ENCODE data around the gene TOMM20. TPM values are rescaled to one million over a fixed set of nuclear protein-coding genes. Genes with fewer than 3 reads are reported as not detected.

The TOMM20 gene
- total and polyA plus RNA-seq, 7 donors = 44.7 to 90.9 (median 71.5) TPM

GRCh38 chr1:235127732-235128455 is 743 bp downstream of the TOMM20 start:
- peak in 1 of 4 donors; percentile 18 for ATAC-seq
- H3K4me3 ChIP-seq = peak overlapping the region; percentile 99
- TF ChIP-seq CTCF (IDR thresholded peaks at IDR 0.05) = no peak
- peaks cover 0 to 40% of the 10 kb centered on the region in 2 donors for H3K36me3 ChIP-seq (ENCODE audit: insufficient read depth in 1 of 2, low read depth in 1 of 2)
- H3K4me1 ChIP-seq = peaks cover 13% of the 10 kb centered on the region
- no peak for DNase-seq
- no peaks in the 10 kb centered on the region for H3K27me3 ChIP-seq (ENCODE audit: insufficient read depth in 3 of 3, low read length in 2 of 3)
- H3K27ac ChIP-seq = peak overlapping the region; percentile 91
- intact Hi-C loops (cut with DNase I) = loop anchor here in 1 of 2 donors (5.0 kb wide), 1 partner anchor 34 kb away; the partner anchor contains the start of gene RBM34
- 2% methylated on average over 35 of the region's 35 CpGs for WGBS, 3 donors
- H3K9me3 ChIP-seq = no peaks in the 10 kb centered on the region

GRCh38 chr1:235127203-235127602 is 1.4 kb downstream of the TOMM20 start:
- Histone ChIP-seq H3K27me3 (ENCODE audit: insufficient read depth in 3 of 3, low read length in 2 of 3) (no peaks in the 10 kb centered on the region), H3K4me3 (peak overlapping the region; percentile 99), H3K9me3 (no peaks in the 10 kb centered on the region), H3K27ac (peak overlapping the region; percentile 91), H3K4me1 (peaks cover 19% of the 10 kb centered on the region), H3K36me3 (ENCODE audit: insufficient read depth in 1 of 2, low read depth in 1 of 2) (peaks cover 0 to 34% of the 10 kb centered on the region in 2 donors)
- DNase-seq (no peak), ATAC-seq (no peak)
- 22 to 35% (median 28%) methylated on average over 4 of the region's 4 CpGs for WGBS, 3 donors
- no peak for TF ChIP-seq CTCF (IDR thresholded peaks at IDR 0.05)
- intact Hi-C loops (cut with DNase I) = loop anchor here in 1 of 2 donors (5.0 kb wide), 1 partner anchor 35 kb away; the partner anchor contains the start of gene RBM34

- no peak for ATAC-seq
- H3K36me3 ChIP-seq (ENCODE audit: insufficient read depth in 1 of 2, low read depth in 1 of 2) = peaks cover 5 to 50% of the 10 kb centered on the region in 2 donors
- H3K4me3 ChIP-seq = no peak overlapping the region
- intact Hi-C loops (cut with DNase I) = loop anchor here in 1 of 2 donors (5.0 kb wide), 1 partner anchor 38 kb away; the partner anchor contains the start of gene RBM34
- 67 to 76% (median 68%) methylated on average over 1 of the region's 1 CpG for WGBS, 3 donors
- no peak for TF ChIP-seq CTCF (IDR thresholded peaks at IDR 0.05)
- no peaks in the 10 kb centered on the region for H3K9me3 ChIP-seq
- no peak overlapping the region for H3K27ac ChIP-seq
- DNase-seq = no peak
- no peaks in the 10 kb centered on the region for H3K27me3 ChIP-seq (ENCODE audit: insufficient read depth in 3 of 3, low read length in 2 of 3)
- peaks cover 19% of the 10 kb centered on the region for H3K4me1 ChIP-seq
Observed at GRCh38 chr1:235124665-235125064, 4.0 kb downstream of the TOMM20 start.

- Histone ChIP-seq H3K27me3 (ENCODE audit: insufficient read depth in 3 of 3, low read length in 2 of 3) (no peaks in the 10 kb centered on the region), H3K4me1 (peaks cover 19% of the 10 kb centered on the region), H3K4me3 (no peak overlapping the region), H3K36me3 (ENCODE audit: insufficient read depth in 1 of 2, low read depth in 1 of 2) (peaks cover 8 to 55% of the 10 kb centered on the region in 2 donors), H3K27ac (no peak overlapping the region), H3K9me3 (no peaks in the 10 kb centered on the region)
- 93 to 96% (median 95%) methylated on average over 9 of the region's 9 CpGs for WGBS, 3 donors
- TF ChIP-seq CTCF (IDR thresholded peaks at IDR 0.05) = no peak
- DNase-seq = no peak
- ATAC-seq = no peak
- intact Hi-C loops (cut with DNase I) = no loop called here
Observed at GRCh38 chr1:235124111-235124510, 4.5 kb downstream of the TOMM20 start.
